ENCODE data around the gene HECTD3. TPM values are rescaled to one million over a fixed set of nuclear protein-coding genes. Genes with fewer than 3 reads are reported as not detected.

HECTD3 gene
- total RNA-seq, 1 experiment from 2014 or later = 25.5 TPM

DNA sequence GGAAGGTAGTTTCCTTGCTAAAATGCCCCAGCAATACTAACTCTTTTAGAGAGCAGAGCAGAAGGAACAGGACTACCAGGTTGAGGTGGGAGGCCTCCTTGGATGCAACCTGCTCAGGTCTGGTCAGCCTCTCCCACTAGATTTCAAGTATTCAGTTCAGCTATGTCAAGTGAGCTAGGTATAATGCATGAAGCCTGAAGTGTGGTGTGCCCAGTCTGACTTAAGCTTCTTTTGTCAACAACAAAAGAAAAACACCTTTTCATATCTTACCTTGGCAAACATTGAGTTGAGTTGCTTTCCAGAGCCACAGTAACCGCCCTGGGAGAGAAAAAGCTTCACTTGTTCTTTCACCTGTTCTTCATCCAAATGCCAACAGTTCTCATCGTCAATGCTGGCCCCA, 48.7 kb upstream of the HECTD3 start (continued):
- TF ChIP-seq TCF7L2 (IDR thresholded peaks at IDR 0.05; ENCODE audit: borderline replicate concordance, extremely low read depth, insufficient read depth, insufficient read length) = no peak
- no peak for TF ChIP-seq ATF3 (IDR thresholded peaks at IDR 0.05)
- TF ChIP-seq JUND (IDR thresholded peaks at IDR 0.05) = no peak
- TF ChIP-seq ZNF274 (IDR thresholded peaks at IDR 0.05; ENCODE audit: low read depth, low read length) = no peak
- no peak for TF ChIP-seq YY1 (IDR thresholded peaks at IDR 0.05; ENCODE audit: extremely low read depth, insufficient replicate concordance, low read depth, low read length)
- no peak for TF ChIP-seq POLR2AphosphoS5 (IDR thresholded peaks at IDR 0.05; ENCODE audit: low read depth, low read length)
- TF ChIP-seq EGR1 (IDR thresholded peaks at IDR 0.05; ENCODE audit: low read depth) = no peak
- no peak for TF ChIP-seq ZBTB33 (IDR thresholded peaks at IDR 0.05; ENCODE audit: extremely low read depth, insufficient replicate concordance, low read length)
- TF ChIP-seq EZH2 (IDR thresholded peaks at IDR 0.05) = no peak

DNA sequence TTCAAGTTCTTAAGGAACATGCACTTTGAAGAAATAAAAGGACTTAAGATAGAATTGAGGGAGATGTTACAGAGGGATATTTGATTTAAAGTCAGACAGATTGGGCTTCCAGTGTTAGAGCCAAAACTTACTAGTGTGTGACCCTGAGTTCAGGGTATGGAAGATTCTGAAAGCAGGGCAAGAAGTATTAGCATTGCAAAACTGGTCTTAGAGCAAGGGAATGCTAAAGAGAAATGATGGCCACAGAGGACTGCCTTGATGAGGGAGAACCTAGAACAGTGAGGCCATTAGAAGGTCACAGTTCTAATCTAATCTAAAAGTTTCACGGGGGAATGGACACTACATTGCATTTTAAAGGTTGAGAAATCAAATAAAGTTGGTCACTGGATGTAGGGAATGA, 46.4 kb upstream of the HECTD3 start:
- Histone ChIP-seq H3K4me1 (ENCODE audit: control insufficient read depth in 1 of 2, insufficient read depth in 2 of 2, low read length in 2 of 2) (no peaks in the 10 kb centered on the region), H3K9me3 (ENCODE audit: control insufficient read depth in 1 of 2, insufficient read depth in 1 of 2, low read depth in 1 of 2, low read length in 2 of 2) (no peaks in the 10 kb centered on the region), H3K4me3 (replicated peaks in 1 of 2; ENCODE audit: low read depth in 1 of 2, low read length in 2 of 2) (no peak overlapping the region), H3K9me2 (ENCODE audit: insufficient read depth) (no peaks in the 10 kb centered on the region), H3K79me2 (ENCODE audit: insufficient read depth, low read length) (no peaks in the 10 kb centered on the region), H3K4me2 (ENCODE audit: low read length) (no peak overlapping the region), H3K27ac (ENCODE audit: low read depth, low read length) (no peak overlapping the region), H3K27me3 (ENCODE audit: insufficient read depth, low read length) (no peaks in the 10 kb centered on the region), H2AFZ (ENCODE audit: low read depth, low read length, poor library complexity, severe bottlenecking) (no peak overlapping the region), H3K9ac (ENCODE audit: low read length) (no peak overlapping the region), H4K20me1 (ENCODE audit: insufficient read depth) (no peaks in the 10 kb centered on the region), H3K36me3 (ENCODE audit: control insufficient read depth in 1 of 2, insufficient read depth in 2 of 2, low read length in 2 of 2) (no peaks in the 10 kb centered on the region)
- ChIA-PET RAD21 (ENCODE audit: low non-redundant PET in 1 of 2, low total read pairs in 2 of 2, uncharacterized antibody in 2 of 2, unreplicated experiment in 2 of 2) (no interaction called here), CTCF (no interaction called here), POLR2A (no interaction called here)
- no peak for ATAC-seq
- no peak for DNase-seq (ENCODE audit: low read depth, low spot score)
- BruUV-seq (replicated peaks) = no TSS peak
- intact Hi-C loops (cut with micrococcal nuclease) = no loop called here
- TF ChIP-seq POLR2A (IDR thresholded peaks at IDR 0.05; ENCODE audit: borderline replicate concordance, extremely low read depth, insufficient read depth, insufficient read length) (no peak), ZBTB33 (IDR thresholded peaks at IDR 0.05; ENCODE audit: extremely low read depth, insufficient replicate concordance, low read length) (no peak), ZNF274 (IDR thresholded peaks at IDR 0.05; ENCODE audit: low read depth, low read length) (no peak), YY1 (IDR thresholded peaks at IDR 0.05; ENCODE audit: extremely low read depth, insufficient replicate concordance, low read depth, low read length) (no peak), MAX (IDR thresholded peaks at IDR 0.05) (no peak), EZH2phosphoT487 (IDR thresholded peaks at IDR 0.05; ENCODE audit: borderline replicate concordance) (no peak), FOSL1 (IDR thresholded peaks at IDR 0.05; ENCODE audit: low read depth) (no peak), TCF7L2 (IDR thresholded peaks at IDR 0.05; ENCODE audit: borderline replicate concordance, extremely low read depth, insufficient read depth, insufficient read length) (no peak), ATF3 (IDR thresholded peaks at IDR 0.05) (no peak), JUND (IDR thresholded peaks at IDR 0.05) (no peak), REST (IDR thresholded peaks at IDR 0.05; ENCODE audit: low read depth) (no peak), SRF (IDR thresholded peaks at IDR 0.05; ENCODE audit: low read depth) (no peak), POLR2AphosphoS5 (IDR thresholded peaks at IDR 0.05; ENCODE audit: low read depth, low read length) (no peak)

Data from HCT116 (cell line).